DMS153 treated with DMSO at 0.1 percent for 48 hours (cell line): ENCODE data around the gene USP44.
A peak's percentile ranks its signal among the peaks of the same experiment; 100 is the strongest.
"Not testable (repeated sequence)": the region's sequence is repeated elsewhere in the genome, so short reads cannot be mapped to it uniquely, and the experiment has no call there.

ENCODE experiments used
- DNase-seq: peaks from one replicate; lab custom pipeline; 2025; ENCODE audit not compliant: unreplicated experiment; lab: John Stamatoyannopoulos, UW

USP44 gene

GRCh38 chr12:95511977-95512376 lies 39.3 kb downstream of the USP44 start:
- no peak for DNase-seq

GRCh38 chr12:95509300-95509699 lies 42.0 kb downstream of the USP44 start:
- DNase-seq = no peak

GRCh38 chr12:95506707-95507523 lies 44.4 kb downstream of the USP44 start:
- DNase-seq = no peak

DNA sequence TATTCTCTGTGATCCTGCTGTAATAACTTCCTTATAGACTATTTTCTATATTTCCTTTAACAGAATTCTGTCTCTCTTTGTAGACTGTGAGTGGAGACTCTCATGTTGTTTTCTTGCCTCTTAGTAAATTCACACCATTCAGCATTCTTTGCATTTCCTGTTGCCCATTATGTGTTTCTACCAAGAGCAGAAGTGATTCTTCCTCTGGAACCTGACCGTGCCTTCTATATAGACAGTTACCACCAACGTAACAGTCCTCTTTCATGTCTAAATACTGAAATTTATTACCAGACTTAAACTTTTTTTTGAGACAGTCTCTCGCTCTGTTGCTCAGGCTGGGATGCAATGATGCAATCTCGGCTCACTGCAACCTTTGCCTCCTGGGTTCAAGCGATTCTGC lies 46.2 kb downstream of the USP44 start:
- DNase-seq = no peak

DNA sequence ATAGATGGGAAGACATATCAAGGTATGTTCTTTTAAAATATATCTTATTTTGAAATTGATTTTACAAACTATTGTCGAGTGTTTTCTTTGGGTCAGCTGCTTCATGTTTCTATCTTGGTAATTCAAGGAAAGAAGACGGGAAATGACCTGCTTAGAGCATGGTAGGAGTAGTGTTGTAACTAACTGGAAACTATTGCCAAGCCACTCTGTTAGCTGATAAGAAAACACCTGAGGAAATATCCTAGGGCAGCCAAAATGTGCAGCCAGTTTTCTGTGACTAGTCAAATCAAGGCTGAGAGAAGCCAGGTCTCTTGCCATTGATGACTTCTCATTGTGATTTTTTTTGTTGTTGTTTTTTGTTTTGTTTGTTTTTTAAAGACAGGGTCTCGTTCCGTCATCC lies 47.1 kb downstream of the USP44 start:
- DNase-seq = no peak

DNA sequence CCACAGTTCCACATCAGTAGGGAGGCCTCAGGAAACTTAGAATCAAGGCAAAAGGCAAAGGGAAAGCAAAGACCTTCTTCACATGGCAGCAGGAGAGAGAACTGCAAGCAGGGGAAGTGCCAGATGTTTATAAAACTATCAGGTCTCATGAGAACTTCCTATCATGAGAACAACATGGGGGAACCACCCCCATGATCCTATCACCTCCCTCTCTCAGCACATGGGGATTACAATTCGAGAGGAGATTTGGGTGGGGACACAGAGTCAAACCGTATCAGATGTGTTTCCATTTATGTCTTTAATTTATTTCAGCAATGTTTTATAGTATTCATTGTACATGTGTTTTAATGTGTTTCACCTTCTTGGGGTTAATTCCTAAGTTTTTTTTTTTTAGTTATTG lies 51.5 kb downstream of the USP44 start:
- no peak for DNase-seq

GRCh38 chr12:95498968-95499367 lies 52.3 kb downstream of the USP44 start:
- no peak for DNase-seq

- DNase-seq = peak; percentile 23
Observed at GRCh38 chr12:95497031-95497430, 54.2 kb downstream of the USP44 start.

DNA sequence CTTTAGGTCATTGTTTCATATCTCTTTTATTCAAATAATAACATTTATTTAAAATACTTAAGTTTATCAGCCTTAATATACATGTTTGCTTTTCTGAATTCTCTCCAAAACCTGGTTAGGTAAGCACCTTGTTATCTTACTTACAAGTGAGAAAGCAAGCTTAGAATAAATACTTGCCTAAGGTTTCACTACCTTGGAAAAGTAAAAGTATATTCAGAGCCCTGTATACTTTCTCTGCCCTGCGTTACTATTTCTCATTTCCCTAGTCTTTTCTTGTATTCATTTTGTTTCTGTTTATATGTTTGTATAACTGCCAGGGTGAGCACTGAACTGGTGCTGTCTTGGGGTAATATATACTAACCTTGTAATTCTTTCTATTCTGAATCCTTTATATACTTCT lies 55.8 kb downstream of the USP44 start:
- DNase-seq = no peak

DNA sequence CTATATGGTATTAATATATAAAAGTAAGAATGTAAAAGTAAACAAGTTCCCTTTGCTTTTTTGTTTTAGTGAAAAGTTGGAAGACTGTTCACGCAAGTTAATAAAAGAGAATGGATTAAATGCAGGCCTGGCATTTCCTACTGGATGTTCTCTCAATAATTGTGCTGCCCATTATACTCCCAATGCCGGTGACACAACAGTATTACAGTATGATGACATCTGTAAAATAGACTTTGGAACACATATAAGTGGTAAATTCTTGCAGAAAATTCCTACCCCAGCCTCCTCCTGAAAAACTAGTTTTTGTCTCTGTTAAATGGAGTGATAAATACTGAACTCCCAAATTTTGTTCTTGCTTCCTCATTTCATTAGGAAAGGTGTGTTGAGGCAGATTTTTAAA lies 56.4 kb downstream of the USP44 start:
- no peak for DNase-seq

DNA sequence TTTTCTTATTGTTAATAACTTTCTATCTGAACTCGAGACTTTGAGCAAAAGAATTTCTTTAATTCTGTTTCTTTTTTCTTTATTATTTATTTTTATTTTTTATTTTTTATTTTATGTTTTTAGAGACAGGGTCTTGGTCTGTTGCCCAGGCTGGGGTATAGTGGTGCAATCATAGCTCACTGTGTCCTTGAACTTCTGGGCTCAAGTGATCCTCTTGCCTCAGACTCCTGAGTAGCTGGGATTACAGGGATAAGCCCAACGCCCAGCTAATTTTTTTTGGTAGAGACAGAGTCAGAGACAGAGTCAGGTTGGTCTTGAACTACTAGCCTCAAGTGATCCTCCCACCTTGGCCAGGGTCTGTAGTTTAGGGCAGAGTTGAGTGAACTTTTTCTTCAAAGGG lies 58.8 kb downstream of the USP44 start:
- no peak for DNase-seq

GRCh38 chr12:95487024-95487423 lies 64.3 kb downstream of the USP44 start:
- DNase-seq = no peak

DNA sequence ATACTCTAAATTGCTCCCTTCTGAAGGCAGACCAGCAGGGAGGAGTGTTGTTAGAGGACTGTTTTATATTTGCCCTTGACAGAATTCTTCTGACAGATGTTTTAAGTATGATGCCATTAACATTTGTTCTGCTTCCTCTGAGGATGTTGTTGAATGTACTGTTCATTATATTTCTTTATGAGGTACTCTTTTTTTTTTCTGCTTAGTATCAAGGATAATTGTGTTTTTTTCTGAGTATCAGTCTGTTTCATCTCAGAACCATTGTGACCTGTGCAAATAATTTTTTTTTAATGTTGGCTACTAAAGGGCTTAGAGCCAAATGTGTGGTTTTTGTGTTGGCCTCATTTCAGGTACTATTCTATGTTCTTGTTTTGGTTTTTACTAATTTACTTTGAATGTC lies 66.8 kb downstream of the USP44 start:
- DNase-seq = no peak

GRCh38 chr12:95482564-95482963 lies 68.7 kb downstream of the USP44 start:
- not testable (repeated sequence) for DNase-seq

- DNase-seq = no peak
Observed at GRCh38 chr12:95481888-95482287, 69.4 kb downstream of the USP44 start.

DNA sequence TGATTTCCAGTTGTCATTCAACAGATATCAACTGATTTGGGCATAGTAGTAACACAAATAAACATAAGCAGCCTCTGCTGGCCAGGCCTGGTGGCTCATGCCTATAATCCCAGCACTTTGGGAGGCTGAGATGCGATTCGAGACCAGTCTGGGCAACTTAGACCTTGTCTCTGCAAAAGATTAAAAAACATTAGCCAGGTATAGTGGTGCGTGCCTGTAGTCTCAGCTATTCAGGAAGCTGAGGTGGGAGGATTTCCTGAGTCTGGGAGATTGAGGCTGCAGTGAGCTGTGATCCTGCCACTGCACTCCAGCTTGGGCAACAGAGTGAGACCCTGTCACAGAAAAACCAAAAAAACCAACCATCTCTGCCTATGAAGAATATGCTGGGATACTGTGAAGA lies 70.2 kb downstream of the USP44 start:
- no peak for DNase-seq

- no peak for DNase-seq
Observed at GRCh38 chr12:95480230-95480629, 71.0 kb downstream of the USP44 start.

- DNase-seq = no peak
Observed at GRCh38 chr12:95474660-95474958, 76.7 kb downstream of the USP44 start.

DNA sequence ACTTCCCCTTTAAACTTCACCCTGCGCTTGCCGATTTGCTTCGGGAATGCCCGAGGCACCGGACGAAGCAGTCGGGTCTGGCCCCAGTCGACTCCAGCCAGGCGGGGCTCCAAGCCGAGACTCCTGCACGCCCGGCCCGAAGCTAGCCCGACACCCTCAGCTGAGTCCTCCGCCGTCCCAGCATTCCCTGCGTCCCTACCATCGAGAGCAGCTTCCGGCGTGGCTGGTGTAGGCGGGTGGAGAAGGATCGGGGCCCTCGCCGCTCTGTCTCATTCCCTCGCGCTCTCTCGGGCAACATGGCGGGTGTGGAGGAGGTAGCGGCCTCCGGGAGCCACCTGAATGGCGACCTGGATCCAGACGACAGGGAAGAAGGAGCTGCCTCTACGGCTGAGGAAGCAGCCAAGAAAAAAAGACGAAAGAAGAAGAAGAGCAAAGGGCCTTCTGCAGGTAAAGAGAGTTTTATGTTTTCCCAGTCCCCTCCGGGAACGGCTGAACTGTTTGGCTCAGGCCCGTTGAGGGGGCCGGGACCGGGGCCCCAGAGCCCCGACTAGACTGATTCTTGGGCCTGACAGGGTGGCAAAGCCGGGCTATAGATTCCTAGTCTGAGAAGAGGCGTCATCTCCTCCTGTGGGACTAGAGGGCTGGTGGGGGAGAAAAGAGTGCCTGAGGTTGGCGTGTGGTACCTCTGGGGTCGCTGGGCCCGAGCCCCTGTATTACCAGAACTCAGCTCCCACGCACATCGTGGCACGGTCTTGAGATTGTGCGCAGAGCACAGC lies 77.2 kb downstream of the USP44 start, which contains the start of gene METAP2:
Gene METAP2, plus strand, starts transcription at position 269 of the 776 bp plus-strand sequence. Its CDS starts 28 bp downstream, at position 297.
- DNase-seq = peak; percentile 91

DNA sequence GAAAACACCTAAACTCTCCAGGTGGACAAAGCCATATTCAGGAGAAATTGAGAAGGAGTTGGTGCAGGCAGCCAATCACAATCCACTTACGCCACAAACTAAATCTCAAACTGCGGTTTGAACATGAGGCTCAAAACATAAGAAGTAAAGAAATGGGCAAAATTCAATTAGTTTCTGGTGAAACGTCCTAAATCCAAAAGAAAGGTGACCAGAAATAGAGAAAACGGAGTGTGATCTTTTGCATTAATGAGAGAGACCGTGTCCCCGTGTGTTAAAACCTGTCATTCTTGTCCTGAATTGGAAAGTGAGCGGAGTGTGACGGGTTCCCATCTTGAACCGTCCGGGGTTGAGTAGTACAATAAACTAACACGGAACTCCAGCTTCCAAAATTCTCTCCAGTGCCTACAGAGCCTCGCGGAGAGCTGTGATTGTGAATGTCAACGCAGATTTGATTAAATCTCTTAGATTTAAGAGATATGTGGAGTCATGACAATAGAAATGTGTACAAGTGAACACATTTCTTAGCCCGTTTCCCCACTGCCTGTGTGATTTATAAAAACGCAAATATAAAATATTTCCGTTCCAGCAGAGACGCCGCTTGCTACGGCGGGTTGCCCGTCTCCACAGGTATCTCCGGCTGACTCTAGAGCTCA lies 77.9 kb downstream of the USP44 start:
- no peak for DNase-seq

GRCh38 chr12:95470300-95470699 lies 81.0 kb downstream of the USP44 start:
- no peak for DNase-seq
